HEK293T (cell line): ENCODE results near the gene WDR37.

Experiments
- CTCF ChIA-PET: fragments of 350-600 bp; formaldehyde crosslinking; extraction: SDS; loops from one replicate; lab custom pipeline; 2021; ENCODE audit warnings: antibody characterized with exemption, inconsistent platforms; lab: Yijun Ruan, JAX
- POLR2A ChIA-PET: fragments of 350-600 bp; formaldehyde crosslinking; extraction: SDS; loops from one replicate; lab custom pipeline; 2020; ENCODE audit warnings: antibody characterized with exemption, inconsistent platforms; lab: Yijun Ruan, JAX
- DNase-seq: peaks from one replicate; pipeline ENCODE4 v3.0.0; 2012; ENCODE audit warnings: mixed read lengths; ENCODE audit errors: extremely low spot score
- ARNT ChIP-seq: fragments of 450-650 bp; IDR thresholded peaks from 2 replicates; pipeline ENCODE4 v1.6.1; 2017; ENCODE audit warnings: mild to moderate bottlenecking
- BHLHE40 ChIP-seq: fragments of 450-650 bp; IDR thresholded peaks from 2 replicates; pipeline ENCODE4 v1.6.1; 2016; ENCODE audit warnings: mild to moderate bottlenecking, moderate library complexity, borderline replicate concordance
- CTBP1 ChIP-seq: fragments of 450-650 bp; IDR thresholded peaks from 2 replicates; pipeline ENCODE4 v1.6.1; 2016; ENCODE audit warnings: borderline replicate concordance
- ELF4 ChIP-seq: fragments of 450-650 bp; IDR thresholded peaks from 2 replicates; pipeline ENCODE4 v1.6.1; 2017; ENCODE audit warnings: antibody characterized with exemption
- FOXA1 ChIP-seq: fragments of 450-650 bp; IDR thresholded peaks from 2 replicates; pipeline ENCODE4 v1.6.1; 2016; ENCODE audit warnings: mild to moderate bottlenecking
- FOXK2 ChIP-seq: fragments of 450-650 bp; IDR thresholded peaks from 2 replicates; pipeline ENCODE4 v1.6.1; 2016; ENCODE audit warnings: mild to moderate bottlenecking
- FOXM1 ChIP-seq: fragments of 450-650 bp; IDR thresholded peaks from 2 replicates; pipeline ENCODE4 v1.6.1; 2017; ENCODE audit warnings: mild to moderate bottlenecking, borderline replicate concordance
- HDGF ChIP-seq: fragments of 450-650 bp; IDR thresholded peaks from 2 replicates; pipeline ENCODE4 v1.6.1; 2017; ENCODE audit warnings: antibody characterized with exemption, borderline replicate concordance
- L3MBTL2 ChIP-seq: fragments of 450-650 bp; conservative IDR thresholded peaks from 2 replicates; pipeline ENCODE4 v1.6.1; 2016; ENCODE audit warnings: mild to moderate bottlenecking
- LEF1 ChIP-seq: fragments of 450-650 bp; IDR thresholded peaks from 2 replicates; pipeline ENCODE4 v1.6.1; 2017; ENCODE audit warnings: mild to moderate bottlenecking, borderline replicate concordance
- NFRKB ChIP-seq: fragments of 450-650 bp; IDR thresholded peaks from 2 replicates; pipeline ENCODE4 v1.6.1; 2016; ENCODE audit warnings: mild to moderate bottlenecking, moderate library complexity
- PKNOX1 ChIP-seq: fragments of 450-650 bp; IDR thresholded peaks from 2 replicates; pipeline ENCODE4 v1.6.1; 2016
- SP1 ChIP-seq: fragments of 450-650 bp; IDR thresholded peaks from 2 replicates; pipeline ENCODE4 v1.6.1; 2017
- SUZ12 ChIP-seq: fragments of 450-650 bp; IDR thresholded peaks from 2 replicates; pipeline ENCODE4 v1.6.1; 2016; ENCODE audit warnings: mild to moderate bottlenecking
- TARDBP ChIP-seq: fragments of 450-650 bp; IDR thresholded peaks from 2 replicates; pipeline ENCODE4 v1.6.1; 2016
- ZNF384 ChIP-seq: fragments of 450-650 bp; IDR thresholded peaks from 2 replicates; pipeline ENCODE4 v1.6.1; 2016

WDR37 gene

GRCh38 chr10:1180836-1181235, 124.7 kb downstream of the WDR37 start:
- TF ChIP-seq ZNF384 (no peak), ELF4 (no peak), ARNT (no peak), NFRKB (no peak), CTBP1 (no peak), BHLHE40 (no peak), FOXA1 (no peak), PKNOX1 (no peak), TARDBP (no peak), HDGF (no peak), FOXK2 (no peak), SUZ12 (no peak), FOXM1 (no peak), SP1 (no peak), LEF1 (no peak), L3MBTL2 (no peak)
- DNase-seq: no peak
- POLR2A ChIA-PET: no interaction called here
- CTCF ChIA-PET: interaction anchor here (0.7 kb wide), 1 partner anchor 814 kb away, joined by 3 read pairs; no protein-coding TSS in a partner anchor
